NCI-H345 treated with DMSO at 0.1 percent for 48 hours (cell line): ENCODE data around the gene MARCHF9.

Experiments used
- DNase-seq: peaks from one replicate; lab custom pipeline; 2025; ENCODE audit not compliant: unreplicated experiment; lab: John Stamatoyannopoulos, UW

Gene MARCHF9

DNA sequence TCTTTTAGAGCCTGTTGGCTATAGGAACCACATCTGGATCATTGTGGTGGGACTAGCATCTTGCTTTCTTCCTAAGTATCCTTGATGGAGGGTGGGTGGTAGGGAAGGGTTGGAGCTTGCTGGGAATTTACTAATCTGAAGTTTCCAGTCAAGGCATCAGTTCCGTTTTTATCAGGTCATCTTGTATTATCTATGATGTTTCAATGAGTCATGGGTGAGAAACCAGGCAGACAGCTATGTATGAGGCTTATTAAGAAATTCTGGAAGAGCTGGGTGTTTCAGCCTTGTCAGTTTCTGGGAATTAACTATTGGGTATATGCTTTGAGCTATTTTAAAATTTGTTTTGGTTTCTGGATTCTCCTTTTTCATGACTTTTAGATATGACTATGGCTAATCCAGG is 39.0 kb downstream of the MARCHF9 start:
- no peak for DNase-seq

DNA sequence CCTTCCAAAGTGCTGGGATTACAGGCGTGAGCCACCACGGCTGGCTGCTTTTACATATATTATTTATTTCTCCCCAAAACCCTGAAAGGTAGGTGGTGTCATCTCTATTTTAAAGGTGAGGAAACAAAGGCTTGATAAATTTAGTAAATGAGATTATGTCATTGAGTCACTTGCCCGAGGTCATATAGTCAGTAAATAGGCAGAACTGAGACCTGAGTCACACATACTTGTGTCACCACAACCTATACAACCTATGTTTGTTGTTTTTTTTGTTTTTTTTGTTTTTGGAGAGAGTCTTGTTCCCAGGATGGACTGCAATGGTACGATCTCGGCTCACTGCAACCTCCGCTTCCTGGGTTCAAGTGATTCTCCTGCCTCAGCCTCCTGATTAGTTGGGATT is 40.5 kb downstream of the MARCHF9 start:
- no peak for DNase-seq

GRCh38 chr12:57796996-57797395 is 42.1 kb downstream of the MARCHF9 start:
- no peak for DNase-seq

GRCh38 chr12:57797933-57798332 is 43.0 kb downstream of the MARCHF9 start:
- no peak for DNase-seq

DNA sequence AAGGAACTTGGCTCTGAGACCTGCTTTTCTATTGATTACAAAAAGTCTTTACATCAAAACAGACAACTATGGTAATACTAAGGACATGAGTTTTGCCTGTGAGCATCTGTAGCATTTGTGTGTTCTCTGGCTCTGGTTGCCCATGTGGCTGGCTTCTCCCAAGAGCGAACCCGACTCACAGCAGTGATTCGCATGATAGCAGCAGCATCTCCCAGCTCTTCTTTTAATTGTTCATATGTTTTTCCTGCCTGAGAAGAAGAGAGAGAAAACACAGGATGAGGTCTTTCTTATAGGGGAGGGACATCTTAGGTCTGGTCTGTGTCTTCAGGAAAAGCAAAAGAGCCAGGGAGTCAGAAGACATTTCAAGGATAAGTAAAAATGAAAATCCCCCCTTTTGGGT is 46.1 kb downstream of the MARCHF9 start:
- no peak for DNase-seq

DNA sequence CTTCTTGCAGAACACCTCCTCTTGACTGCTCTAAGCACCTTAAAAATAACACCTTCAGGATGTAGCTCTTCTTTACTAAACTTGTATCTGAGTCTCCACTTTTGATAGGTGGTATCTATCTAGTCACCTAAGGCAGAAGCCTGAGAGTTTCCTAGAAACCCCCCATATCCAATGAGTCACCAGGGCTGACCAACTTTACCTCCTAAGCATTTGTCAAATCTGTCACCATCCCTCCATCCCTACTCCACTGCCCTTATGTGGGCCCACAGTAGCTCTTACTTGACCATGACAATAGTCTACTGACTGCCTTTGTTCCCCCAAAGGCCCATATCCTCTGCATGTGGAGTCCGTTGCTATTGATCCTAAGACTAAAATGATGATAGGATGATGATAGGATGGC is 47.7 kb downstream of the MARCHF9 start:
- no peak for DNase-seq

DNA sequence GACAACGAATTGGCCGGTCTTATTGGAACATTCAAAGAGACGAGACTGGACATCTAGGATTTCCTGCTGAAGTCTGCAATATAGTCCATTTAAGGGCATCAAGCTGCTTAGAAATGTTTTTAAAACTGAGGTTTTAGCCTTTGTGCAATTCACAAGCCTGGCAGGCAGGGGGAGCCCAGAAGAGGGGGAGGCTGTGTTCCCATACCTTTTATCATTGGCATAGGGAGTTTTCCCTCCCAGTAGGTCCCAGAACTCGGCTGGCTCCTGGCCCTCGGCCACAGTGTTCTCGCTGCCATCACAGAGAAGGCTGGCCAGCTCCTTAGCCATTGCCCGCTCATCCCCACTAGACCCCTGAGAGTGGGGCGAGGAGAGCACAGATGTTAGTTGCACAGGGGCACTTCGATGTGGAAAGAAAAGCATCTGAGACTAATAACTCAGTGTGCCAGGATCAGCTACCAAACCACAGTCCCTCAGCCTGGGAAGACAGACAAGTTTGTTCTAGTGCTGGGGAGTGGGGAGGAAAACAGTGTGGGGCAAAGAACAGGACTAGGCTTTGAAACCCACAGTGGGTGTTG is 48.5 kb downstream of the MARCHF9 start:
- DNase-seq = no peak

DNA sequence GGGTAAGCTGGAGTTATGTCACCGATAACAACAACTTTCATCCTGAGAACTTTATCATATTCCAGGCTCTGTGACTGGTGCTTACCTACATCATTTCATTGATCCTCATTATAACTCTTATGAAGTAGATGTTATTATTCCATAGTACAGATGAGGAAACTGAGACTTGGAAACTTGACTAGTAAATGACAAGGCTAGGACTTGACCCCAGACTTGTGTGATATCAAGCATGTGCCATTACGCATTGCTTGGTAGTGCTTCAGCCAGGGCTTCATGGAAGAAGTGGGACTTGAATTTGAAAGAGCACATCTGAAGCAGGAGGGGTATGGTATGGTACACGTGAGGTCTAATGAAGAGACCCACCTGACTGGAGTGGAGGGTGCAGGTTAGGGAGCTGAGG is 51.8 kb downstream of the MARCHF9 start:
- DNase-seq = no peak

- no peak for DNase-seq
These were observed 52.4 kb downstream of the MARCHF9 start for GRCh38 chr12:57807285-57807684.

DNA sequence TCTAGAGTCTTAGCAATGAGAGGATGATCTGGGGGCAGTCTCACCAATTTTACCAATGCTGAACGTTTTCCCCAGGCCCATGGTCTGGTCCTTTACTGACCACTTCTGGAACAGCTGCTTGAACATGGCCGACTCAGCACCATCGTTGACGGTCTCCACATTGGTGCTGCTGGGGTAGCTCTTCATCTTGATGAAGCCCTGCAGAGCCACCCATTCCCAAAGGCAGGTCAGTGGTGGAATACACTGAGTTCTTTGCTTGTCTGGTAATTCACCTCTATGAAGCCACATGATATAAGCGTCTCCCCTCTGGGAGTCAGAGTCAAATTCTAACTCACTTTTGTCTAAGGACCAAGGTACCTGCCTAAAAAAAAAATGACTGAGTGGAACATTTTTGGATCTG is 53.4 kb downstream of the MARCHF9 start:
- DNase-seq = no peak

DNA sequence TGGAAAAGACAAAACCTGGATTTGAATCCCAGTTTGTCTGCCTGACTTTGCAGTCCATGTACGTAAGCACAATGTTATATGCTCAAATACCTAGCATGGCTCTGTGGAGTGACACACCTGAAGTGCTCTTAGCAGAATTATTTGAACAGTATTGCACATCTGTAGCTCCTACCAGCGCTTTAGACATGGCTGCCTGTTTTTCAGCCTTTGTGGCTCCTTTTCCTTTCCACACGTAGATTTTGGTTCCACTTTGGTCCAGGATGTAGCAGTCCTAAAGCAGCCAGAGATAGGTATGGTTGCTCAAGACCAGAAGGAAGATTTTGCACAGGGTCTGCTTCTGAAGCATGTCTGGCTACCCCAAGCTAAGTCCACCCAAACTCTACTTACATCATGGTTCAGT is 54.5 kb downstream of the MARCHF9 start:
- DNase-seq = no peak
